Measurements from ENCODE around the gene PNCK. TPM values are rescaled to one million over a fixed set of nuclear protein-coding genes. Genes with fewer than 3 reads are reported as not detected.
A peak's percentile ranks its signal among the peaks of the same experiment; 100 is the strongest.

The PNCK gene
- total and polyA plus RNA-seq, 8 donors: 0.28 to 0.99 (median 0.49) TPM; not detected in 3

GRCh38 chrX:153689654-153690465, 16.2 kb upstream of the PNCK start:
- peak overlapping the region in 1 of 4 donors; percentile 37 for H3K4me3 ChIP-seq

DNA sequence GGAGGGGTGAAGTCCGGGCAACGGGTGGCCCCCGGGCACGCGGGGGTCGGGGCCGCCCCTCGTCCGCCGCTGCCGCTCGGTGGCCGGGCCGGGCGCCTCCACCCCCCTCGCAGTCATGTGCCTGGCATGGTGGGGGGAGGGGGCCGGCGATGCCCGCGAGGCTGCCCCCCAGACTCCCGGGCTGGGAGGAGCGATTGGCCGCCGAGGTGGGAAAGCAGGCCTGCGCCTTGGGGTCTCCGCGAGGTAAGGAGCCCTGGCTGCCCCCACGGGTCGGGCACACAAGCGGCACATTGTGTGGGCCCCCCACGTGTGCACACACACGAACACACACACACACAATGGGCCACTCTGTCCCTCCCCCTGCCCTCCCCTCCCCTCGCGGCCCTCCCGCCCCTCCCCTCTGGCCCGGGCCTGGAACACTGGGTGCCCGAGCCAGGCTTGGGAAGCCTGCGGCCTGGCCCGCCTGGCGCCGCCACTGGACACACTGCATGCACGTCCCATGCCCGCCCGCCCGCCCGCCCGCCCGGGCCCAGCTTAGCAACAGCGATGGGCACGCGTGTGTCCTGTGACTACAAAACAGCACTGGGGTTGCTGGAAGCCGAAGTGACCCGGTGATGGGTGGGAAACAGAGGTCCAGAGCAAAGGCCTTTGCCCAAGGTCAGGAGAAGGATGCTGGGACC, 15.4 kb upstream of the PNCK start:
- H3K9me3 ChIP-seq: no peaks in the 10 kb centered on the region
- intact Hi-C loops (cut with DNase I): no loop called here
- H3K4me3 ChIP-seq: peak overlapping the region in 3 of 4 donors; percentile 10 to 37 (median 34)
- H3K36me3 ChIP-seq: no peaks in the 10 kb centered on the region
- no peaks in the 10 kb centered on the region for H3K27me3 ChIP-seq
- H3K4me1 ChIP-seq: no peaks in the 10 kb centered on the region
- WGBS, 2 donors: 26 to 43% methylated on average over 46 to 51 of the region's 53 CpGs
- no peak overlapping the region for H3K27ac ChIP-seq
- peak in 4 of 6 donors; percentile 45 to 83 (median 62) for DNase-seq
- no peak for FAIRE-seq
- ATAC-seq: peak; percentile 16 to 73 (median 64)
- TF ChIP-seq, protein P1, sequence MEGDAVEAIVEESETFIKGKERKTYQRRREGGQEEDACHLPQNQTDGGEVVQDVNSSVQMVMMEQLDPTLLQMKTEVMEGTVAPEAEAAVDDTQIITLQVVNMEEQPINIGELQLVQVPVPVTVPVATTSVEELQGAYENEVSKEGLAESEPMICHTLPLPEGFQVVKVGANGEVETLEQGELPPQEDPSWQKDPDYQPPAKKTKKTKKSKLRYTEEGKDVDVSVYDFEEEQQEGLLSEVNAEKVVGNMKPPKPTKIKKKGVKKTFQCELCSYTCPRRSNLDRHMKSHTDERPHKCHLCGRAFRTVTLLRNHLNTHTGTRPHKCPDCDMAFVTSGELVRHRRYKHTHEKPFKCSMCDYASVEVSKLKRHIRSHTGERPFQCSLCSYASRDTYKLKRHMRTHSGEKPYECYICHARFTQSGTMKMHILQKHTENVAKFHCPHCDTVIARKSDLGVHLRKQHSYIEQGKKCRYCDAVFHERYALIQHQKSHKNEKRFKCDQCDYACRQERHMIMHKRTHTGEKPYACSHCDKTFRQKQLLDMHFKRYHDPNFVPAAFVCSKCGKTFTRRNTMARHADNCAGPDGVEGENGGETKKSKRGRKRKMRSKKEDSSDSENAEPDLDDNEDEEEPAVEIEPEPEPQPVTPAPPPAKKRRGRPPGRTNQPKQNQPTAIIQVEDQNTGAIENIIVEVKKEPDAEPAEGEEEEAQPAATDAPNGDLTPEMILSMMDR (IDR thresholded peaks at IDR 0.05): no peak

More at GRCh38 chrX:153689654-153690465, 16.2 kb upstream of the PNCK start:
- TF ChIP-seq, protein P1 (IDR thresholded peaks at IDR 0.05): no peak
- H3K27me3 ChIP-seq: no peaks in the 10 kb centered on the region
- intact Hi-C loops (cut with DNase I): no loop called here
- H3K36me3 ChIP-seq: no peaks in the 10 kb centered on the region
- no peak for FAIRE-seq
- peak in 3 of 6 donors; percentile 48 to 67 (median 57) for DNase-seq
- H3K9me3 ChIP-seq: no peaks in the 10 kb centered on the region
- whole genome bisulfite sequencing, 2 donors: 78 to 84% methylated on average over 19 of the region's 19 CpGs
- H3K4me1 ChIP-seq: no peaks in the 10 kb centered on the region
- no peak for ATAC-seq
- H3K27ac ChIP-seq: no peak overlapping the region

DNA sequence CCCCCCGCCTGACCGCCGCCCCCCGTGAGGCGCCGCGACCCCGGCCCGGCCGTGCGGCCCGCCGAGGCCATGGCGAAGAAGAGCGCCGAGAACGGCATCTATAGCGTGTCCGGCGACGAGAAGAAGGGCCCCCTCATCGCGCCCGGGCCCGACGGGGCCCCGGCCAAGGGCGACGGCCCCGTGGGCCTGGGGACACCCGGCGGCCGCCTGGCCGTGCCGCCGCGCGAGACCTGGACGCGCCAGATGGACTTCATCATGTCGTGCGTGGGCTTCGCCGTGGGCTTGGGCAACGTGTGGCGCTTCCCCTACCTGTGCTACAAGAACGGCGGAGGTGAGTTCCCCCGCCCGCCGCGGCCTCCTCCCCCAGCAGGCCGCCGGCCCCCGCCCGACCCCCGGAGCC, 14.9 kb upstream of the PNCK start:
- intact Hi-C loops (cut with DNase I): no loop called here
- 0 to 21% methylated on average over 21 to 52 of the region's 57 CpGs for WGBS, 2 donors
- Histone ChIP-seq H3K4me1 (no peaks in the 10 kb centered on the region), H3K4me3 (peak overlapping the region in 3 of 4 donors; percentile 10 to 37 (median 34)), H3K27me3 (no peaks in the 10 kb centered on the region), H3K27ac (no peak overlapping the region), H3K36me3 (no peaks in the 10 kb centered on the region), H3K9me3 (no peaks in the 10 kb centered on the region)
- ATAC-seq (no peak), FAIRE-seq (no peak), DNase-seq (peak in 2 of 6 donors; percentile 39 to 69)
- TF ChIP-seq, protein P1 (IDR thresholded peaks at IDR 0.05): no peak

- Histone ChIP-seq H3K27ac (no peak overlapping the region), H3K36me3 (no peaks in the 10 kb centered on the region), H3K4me1 (no peaks in the 10 kb centered on the region), H3K27me3 (no peaks in the 10 kb centered on the region), H3K9me3 (no peaks in the 10 kb centered on the region), H3K4me3 (peak overlapping the region in 1 of 4 donors; percentile 34)
- 1 to 26% methylated on average over 18 to 68 of the region's 69 CpGs for WGBS, 2 donors
- ATAC-seq (no peak), FAIRE-seq (no peak), DNase-seq (peak in 1 of 6 donors; percentile 29)
- intact Hi-C loops (cut with DNase I): no loop called here
- TF ChIP-seq, protein P1 (IDR thresholded peaks at IDR 0.05): no peak
Measured at GRCh38 chrX:153688071-153688470, 14.5 kb upstream of the PNCK start.

Measured in pancreas (tissue), 10 donors.